CD4-positive, alpha-beta T cell (primary cell): ENCODE data around the gene NINL. TPM values are rescaled to one million over a fixed set of nuclear protein-coding genes. Genes with fewer than 3 reads are reported as not detected.
A peak's percentile ranks its signal among the peaks of the same experiment; 100 is the strongest.

ENCODE experiments used
- ATAC-seq: fragments of 200-7000 bp; cut with Tn5 transposase; one replicate; pipeline ENCODE4 v1.10.0; 2022; ENCODE audit warnings: mild to moderate bottlenecking; ENCODE audit not compliant: poor library complexity
- CTCF ChIA-PET: fragments of 350-600 bp; sonication (Branson Sonifier 250); formaldehyde crosslinking; loops from one replicate; lab custom pipeline; 2021; ENCODE audit warnings: antibody characterized with exemption, inconsistent platforms; lab: Charles Lee
- POLR2A ChIA-PET: fragments of 350-600 bp; sonication (Branson Sonifier 250); formaldehyde crosslinking; loops from one replicate; lab custom pipeline; 2021; ENCODE audit warnings: antibody characterized with exemption, inconsistent platforms; lab: Charles Lee
- DNase-seq, 14 experiments: peaks; one replicate each; pipeline ENCODE4 v3.0.0-alpha.2; 2013 to 2020; ENCODE audit warnings: mixed read lengths in 2 of 14
- H3K27ac ChIP-seq, 2 donors: one replicate each; pipeline versions ENCODE4 v1.5.1 to v1.7.0; 2013; ENCODE audit warnings: low read length in 2 of 2, low read depth in 1 of 2, mild to moderate bottlenecking in 1 of 2
- H3K27me3 ChIP-seq, 2 experiments: 1 replicate in 1 of 2; 2 replicates in 1 of 2; pipeline versions ENCODE4 v1.6.1 to v1.7.0; 2013; ENCODE audit warnings: low read length in 2 of 2, control low read depth in 1 of 2, mild to moderate bottlenecking in 1 of 2, moderate library complexity in 1 of 2; ENCODE audit not compliant: insufficient read depth in 2 of 2, control insufficient read depth in 1 of 2
- H3K36me3 ChIP-seq: one replicate; pipeline ENCODE4 v1.6.1; 2013; ENCODE audit warnings: low read length, control low read depth; ENCODE audit not compliant: insufficient read depth
- H3K4me1 ChIP-seq: one replicate; pipeline ENCODE4 v1.6.1; 2013; ENCODE audit warnings: low read length, control low read depth; ENCODE audit not compliant: insufficient read depth
- H3K4me3 ChIP-seq: one replicate; pipeline ENCODE4 v1.5.1; 2013; ENCODE audit warnings: mild to moderate bottlenecking, low read length, moderate library complexity
- H3K9me3 ChIP-seq, 2 experiments: 1 replicate in 1 of 2; 2 replicates in 1 of 2; pipeline versions ENCODE4 v1.6.1 to v1.7.0; 2013; ENCODE audit warnings: low read length in 2 of 2, mild to moderate bottlenecking in 2 of 2, control low read depth in 1 of 2, moderate library complexity in 1 of 2; ENCODE audit not compliant: control insufficient read depth in 1 of 2, insufficient read depth in 1 of 2
- H3K27ac Mint-ChIP-seq: one replicate; pipeline ENCODE4 v1.8.0; 2020; ENCODE audit warnings: mixed read lengths
- H3K27me3 Mint-ChIP-seq: one replicate; pipeline ENCODE4 v1.8.0; 2021; ENCODE audit warnings: mixed read lengths
- H3K36me3 Mint-ChIP-seq: one replicate; pipeline ENCODE4 v1.8.0; 2021; ENCODE audit warnings: low read depth, mixed read lengths
- H3K4me1 Mint-ChIP-seq: one replicate; pipeline ENCODE4 v1.8.0; 2021; ENCODE audit warnings: low read depth, mixed read lengths
- H3K4me3 Mint-ChIP-seq: one replicate; pipeline ENCODE4 v1.8.0; 2020; ENCODE audit warnings: mild to moderate bottlenecking, mixed read lengths
- H3K9me3 Mint-ChIP-seq: one replicate; pipeline ENCODE4 v1.8.0; 2020; ENCODE audit warnings: mixed read lengths
- intact Hi-C, 2 experiments: fragments of 100-400 bp; cut with DNase I in 1 of 2; cut with micrococcal nuclease in 1 of 2; formaldehyde crosslinking; loops; one replicate each; pipeline versions ENCODE4 v1.15.1 to v1.9.0; 2023 to 2025; cut with DNase I, micrococcal nuclease
- total RNA-seq, 174 experiments: library from RNA in 2 of 174; stranded (reverse) in 2 of 174; gene quantifications; one replicate each; pipeline ENCODE4 v1.2.3 and lab custom pipeline; 2021 to 2026
- TF ChIP-seq, protein P1 (sequence below): fragments of 200-600 bp; IDR thresholded peaks from one replicate; pipeline ENCODE4 v1.8.0; 2022; ENCODE audit warnings: antibody characterized with exemption, mild to moderate bottlenecking

NINL gene
- total RNA-seq, 2 experiments from 2014 or later = 2.7 to 4.0 TPM

DNA sequence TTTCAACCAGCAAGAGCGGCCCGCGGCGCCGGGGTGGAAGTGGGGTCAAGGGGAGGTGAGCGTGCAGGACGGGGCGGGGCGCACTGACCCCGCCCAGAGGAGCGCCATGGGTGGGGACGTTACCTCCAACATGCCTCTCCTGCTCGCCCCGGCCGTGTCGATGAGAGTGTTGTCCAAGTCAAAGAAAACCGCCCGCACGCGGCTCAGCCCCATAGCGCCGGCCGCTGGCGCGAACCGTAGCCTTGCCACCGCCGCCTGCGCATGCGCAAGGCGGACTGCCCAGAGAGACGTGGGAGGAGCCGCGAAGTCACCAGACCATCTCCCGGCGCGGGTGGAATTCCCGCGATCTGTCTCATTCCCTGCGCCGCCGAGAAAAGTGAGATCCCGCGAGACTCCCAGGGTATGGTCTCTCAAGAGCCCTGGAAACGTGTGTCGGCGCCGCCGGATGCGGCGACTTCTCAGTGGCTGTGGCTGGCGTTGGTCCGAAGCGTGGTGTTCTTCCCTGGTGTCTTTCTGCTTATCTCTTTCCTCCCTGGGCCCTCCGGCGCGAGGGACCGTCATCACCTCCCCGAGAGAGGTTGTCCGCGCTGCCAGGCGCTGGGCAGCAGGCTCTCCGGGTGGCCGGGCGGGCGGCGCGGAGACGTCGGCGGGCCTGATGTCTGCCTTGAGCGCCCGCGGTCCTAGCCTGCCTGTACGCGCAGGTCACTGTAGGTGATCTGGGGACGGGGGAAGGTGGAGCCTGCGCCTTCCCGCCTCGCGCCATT, 38.6 kb upstream of the NINL start, which contains the start of gene NANP:
TSS of gene NANP (minus strand) at position 279 of the 764 bp plus-strand sequence. CDS start at position 213, 66 bp downstream.
- POLR2A ChIA-PET = no interaction called here
- ATAC-seq (peak; percentile 76), DNase-seq (peak; percentile 56 to 95 (median 73))
- Histone ChIP-seq H3K4me3 (peak within 1 kb of the TSS; percentile 69), H3K4me1 (peaks cover 19% of the 10 kb centered on the region), H3K27ac (peak within 1 kb of the TSS in 1 of 2 donors; percentile 21), H3K36me3 (no peaks in the 10 kb centered on the region), H3K9me3 (peaks cover 0 to 8% of the 10 kb centered on the region in 2 experiments), H3K27me3 (no peaks in the 10 kb centered on the region)
- CTCF ChIA-PET = no interaction called here
- TF ChIP-seq, protein P1, sequence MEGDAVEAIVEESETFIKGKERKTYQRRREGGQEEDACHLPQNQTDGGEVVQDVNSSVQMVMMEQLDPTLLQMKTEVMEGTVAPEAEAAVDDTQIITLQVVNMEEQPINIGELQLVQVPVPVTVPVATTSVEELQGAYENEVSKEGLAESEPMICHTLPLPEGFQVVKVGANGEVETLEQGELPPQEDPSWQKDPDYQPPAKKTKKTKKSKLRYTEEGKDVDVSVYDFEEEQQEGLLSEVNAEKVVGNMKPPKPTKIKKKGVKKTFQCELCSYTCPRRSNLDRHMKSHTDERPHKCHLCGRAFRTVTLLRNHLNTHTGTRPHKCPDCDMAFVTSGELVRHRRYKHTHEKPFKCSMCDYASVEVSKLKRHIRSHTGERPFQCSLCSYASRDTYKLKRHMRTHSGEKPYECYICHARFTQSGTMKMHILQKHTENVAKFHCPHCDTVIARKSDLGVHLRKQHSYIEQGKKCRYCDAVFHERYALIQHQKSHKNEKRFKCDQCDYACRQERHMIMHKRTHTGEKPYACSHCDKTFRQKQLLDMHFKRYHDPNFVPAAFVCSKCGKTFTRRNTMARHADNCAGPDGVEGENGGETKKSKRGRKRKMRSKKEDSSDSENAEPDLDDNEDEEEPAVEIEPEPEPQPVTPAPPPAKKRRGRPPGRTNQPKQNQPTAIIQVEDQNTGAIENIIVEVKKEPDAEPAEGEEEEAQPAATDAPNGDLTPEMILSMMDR = no peak
- Mint-ChIP-seq H3K4me3 (peak within 1 kb of the TSS; percentile 96), H3K27me3 (no peaks in the 10 kb centered on the region), H3K9me3 (peaks cover 3% of the 10 kb centered on the region), H3K4me1 (peaks cover 22% of the 10 kb centered on the region), H3K27ac (peak within 1 kb of the TSS; percentile 88), H3K36me3 (peaks cover 14% of the 10 kb centered on the region)
- intact Hi-C loops = loop anchor here in 1 of 2 experiments (2.0 to 5.0 kb wide), 2 partner anchors 73 to 427 kb away; partner anchors contain the start of genes ENTPD6 and ZNF337

DNA sequence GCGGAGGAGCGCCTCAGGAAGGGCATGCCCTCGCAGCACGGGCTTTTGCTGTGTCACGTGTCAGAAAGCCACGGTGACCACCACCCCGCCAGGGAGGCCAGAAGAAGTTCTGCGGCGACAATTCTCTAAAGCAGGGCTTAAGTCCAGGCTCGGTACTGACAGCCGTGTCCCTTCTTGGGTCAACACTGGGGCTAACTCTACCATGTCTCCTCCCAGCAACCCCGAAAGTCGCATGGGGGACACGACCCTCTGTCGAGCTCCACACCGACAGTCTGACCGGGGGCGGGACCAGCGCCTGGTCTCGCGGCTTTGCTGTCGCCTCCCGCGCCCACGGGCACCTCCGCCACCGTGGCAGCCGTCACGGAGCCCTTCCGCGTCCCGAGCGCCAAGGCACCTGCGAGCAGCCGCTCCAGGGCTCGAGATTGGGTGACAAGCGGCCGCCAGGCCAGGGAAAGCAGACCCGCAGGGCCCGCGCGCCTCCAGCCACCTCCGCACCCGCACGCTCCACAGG, 37.9 kb upstream of the NINL start:
- no peaks in the 10 kb centered on the region for H3K27me3 ChIP-seq
- H3K4me1 ChIP-seq = peaks cover 19% of the 10 kb centered on the region
- peak overlapping the region in 1 of 2 donors; percentile 21 for H3K27ac ChIP-seq
- Mint-ChIP-seq H3K27me3 (no peaks in the 10 kb centered on the region), H3K4me1 (peaks cover 22% of the 10 kb centered on the region), H3K36me3 (peaks cover 14% of the 10 kb centered on the region), H3K9me3 (peaks cover 3% of the 10 kb centered on the region), H3K4me3 (peak overlapping the region; percentile 96), H3K27ac (peak overlapping the region; percentile 88)
- ChIA-PET POLR2A (no interaction called here), CTCF (no interaction called here)
- peaks cover 0 to 8% of the 10 kb centered on the region in 2 experiments for H3K9me3 ChIP-seq
- DNase-seq (peak in 10 of 14 experiments; percentile 1 to 51 (median 12)), ATAC-seq (peak; percentile 13)
- intact Hi-C loops = loop anchor here in 1 of 2 experiments (5.0 kb wide), 1 partner anchor 426 kb away; the partner anchor contains the start of gene ENTPD6
- H3K36me3 ChIP-seq = no peaks in the 10 kb centered on the region
- TF ChIP-seq, protein P1 = no peak
- H3K4me3 ChIP-seq = peak overlapping the region; percentile 69

DNA sequence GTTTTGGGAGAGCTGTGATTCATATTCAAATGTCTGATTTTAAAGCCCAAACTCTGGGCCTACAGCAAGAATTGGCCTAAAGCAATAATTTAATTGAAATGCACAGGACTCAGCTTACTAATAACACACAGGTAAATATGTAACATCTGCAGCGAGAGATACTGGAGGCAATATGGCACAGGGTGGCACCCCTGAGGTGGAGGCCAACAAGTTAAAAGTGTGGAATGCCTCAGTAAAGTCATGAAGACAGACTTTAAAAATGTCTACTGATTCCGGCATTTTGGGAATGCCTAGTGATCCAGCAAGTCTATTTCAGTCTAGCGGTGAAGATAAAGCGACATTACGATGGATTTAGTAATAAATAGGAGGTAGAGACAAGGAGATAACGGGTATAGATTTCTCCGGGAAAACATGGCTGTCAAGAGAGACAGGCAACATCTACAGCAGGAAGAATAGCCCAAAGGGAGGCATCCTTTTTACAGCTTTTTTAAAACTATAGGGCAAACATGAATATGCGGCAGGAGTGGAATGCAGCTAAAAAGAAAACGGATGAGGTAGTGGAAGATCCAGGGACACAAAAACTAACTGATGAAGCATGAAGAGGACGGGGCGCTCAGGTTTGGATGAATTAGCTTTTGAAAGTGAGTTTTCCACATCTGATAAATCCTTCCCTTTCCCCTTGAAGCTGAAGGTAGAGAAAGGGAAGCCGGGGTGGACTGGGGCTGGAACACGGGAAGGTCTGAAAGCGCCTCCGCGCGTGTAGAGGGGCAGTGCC, 37.3 kb upstream of the NINL start:
- H3K27ac Mint-ChIP-seq = peak overlapping the region; percentile 26
- peaks cover 22% of the 10 kb centered on the region for H3K4me1 Mint-ChIP-seq
- Histone ChIP-seq H3K27ac (no peak overlapping the region), H3K4me1 (peaks cover 19% of the 10 kb centered on the region), H3K27me3 (no peaks in the 10 kb centered on the region), H3K36me3 (no peaks in the 10 kb centered on the region), H3K9me3 (peaks cover 0 to 5% of the 10 kb centered on the region in 2 experiments), H3K4me3 (peak overlapping the region; percentile 69)
- peak overlapping the region; percentile 96 for H3K4me3 Mint-ChIP-seq
- ChIA-PET POLR2A (no interaction called here), CTCF (no interaction called here)
- TF ChIP-seq, protein P1 = no peak
- intact Hi-C loops = loop anchor here in 1 of 2 experiments (5.0 kb wide), 1 partner anchor 425 kb away; the partner anchor contains the start of gene ENTPD6
- H3K9me3 Mint-ChIP-seq = no peaks in the 10 kb centered on the region
- DNase-seq = peak in 1 of 14 experiments; percentile 32
- ATAC-seq = no peak
- no peaks in the 10 kb centered on the region for H3K27me3 Mint-ChIP-seq
- H3K36me3 Mint-ChIP-seq = peaks cover 14% of the 10 kb centered on the region
